OCI-LY3 (cell line): ENCODE measurements around the gene MTFR1L.

Experiments
- CTCF ChIP-seq: fragments of 200-600, 300-600 bp; sonication (generic); IDR thresholded peaks from 2 replicates; pipeline ENCODE4 v1.5.1; 2014; ENCODE audit warnings: antibody characterized with exemption, low read length, low read depth
- EZH2phosphoT487 ChIP-seq: fragments of 200-600 bp; shearing (Covaris generic); IDR thresholded peaks from 2 replicates; pipeline ENCODE4 v1.6.1; 2018; ENCODE audit warnings: antibody characterized with exemption, mixed run types, low read depth

GRCh38 chr1:25808481-25809244 is 11.1 kb upstream of the MTFR1L start:
- TF ChIP-seq CTCF = no peak
- TF ChIP-seq EZH2phosphoT487 = no peak
